Fibroblast of lung (primary cell): Measurements from ENCODE around the gene COL4A6. TPM values are rescaled to one million over a fixed set of nuclear protein-coding genes. Genes with fewer than 3 reads are reported as not detected.
"Not testable (repeated sequence)": the region's sequence is repeated elsewhere in the genome, so short reads cannot be mapped to it uniquely, and the experiment has no call there.

Experiments used
- DNase-seq, 2 donors: peaks; one replicate each; pipeline versions ENCODE4 v3.0.0 to v3.0.0-alpha.2; 2010; ENCODE audit warnings: low read depth in 2 of 2
- H2AFZ ChIP-seq: 2 replicates; pipeline ENCODE4 v1.5.1; 2012; ENCODE audit warnings: low read length, control low read depth, inconsistent platforms
- H3K27ac ChIP-seq: 2 replicates; pipeline ENCODE4 v1.5.1; 2011; ENCODE audit warnings: low read length, control low read depth; ENCODE audit not compliant: insufficient read depth
- H3K27me3 ChIP-seq: 2 replicates; pipeline ENCODE4 v1.5.1; 2011; ENCODE audit warnings: mild to moderate bottlenecking, low read length; ENCODE audit not compliant: control insufficient read depth, insufficient read depth
- H3K36me3 ChIP-seq: 2 replicates; pipeline ENCODE4 v1.5.1; 2011; ENCODE audit warnings: low read length; ENCODE audit not compliant: control insufficient read depth, insufficient read depth
- H3K4me1 ChIP-seq: 2 replicates; pipeline ENCODE4 v1.5.1; 2011; ENCODE audit warnings: low read length; ENCODE audit not compliant: control insufficient read depth, insufficient read depth; ENCODE audit errors: extremely low read depth
- H3K4me2 ChIP-seq: 2 replicates; pipeline ENCODE4 v1.5.1; 2011; ENCODE audit warnings: low read length, control low read depth; ENCODE audit not compliant: insufficient read depth; ENCODE audit errors: extremely low read depth
- H3K4me3 ChIP-seq, 4 experiments: fragments of 200-600 bp in 1 of 4; sonication (generic) in 1 of 4; replicated peaks in 1 of 4; 2 replicates each; pipeline ENCODE4 v1.5.1; 2011 to 2016; ENCODE audit warnings: low read length in 4 of 4, low read depth in 3 of 4, mild to moderate bottlenecking in 3 of 4, control low read depth in 2 of 4, inconsistent platforms in 1 of 4, mixed read lengths in 1 of 4; ENCODE audit not compliant: insufficient read depth in 1 of 4; ENCODE audit errors: control extremely low read depth in 1 of 4
- H3K79me2 ChIP-seq: 2 replicates; pipeline ENCODE4 v1.5.1; 2012; ENCODE audit warnings: mild to moderate bottlenecking, low read length, inconsistent platforms; ENCODE audit not compliant: control insufficient read depth, insufficient read depth
- H3K9ac ChIP-seq: 2 replicates; pipeline ENCODE4 v1.5.1; 2011; ENCODE audit warnings: mild to moderate bottlenecking, low read length, control low read depth; ENCODE audit not compliant: insufficient read depth
- H3K9me3 ChIP-seq: 2 replicates; pipeline ENCODE4 v1.5.1; 2012; ENCODE audit warnings: low read depth, low read length; ENCODE audit not compliant: control insufficient read depth, insufficient read depth
- H4K20me1 ChIP-seq: 2 replicates; pipeline ENCODE4 v1.5.1; 2011; ENCODE audit warnings: low read length; ENCODE audit not compliant: control insufficient read depth, insufficient read depth; ENCODE audit errors: extremely low read depth
- CTCF ChIP-seq, 2 donors: IDR thresholded peaks in 1 of 2; conservative IDR thresholded peaks in 1 of 2; 1 replicate in 1 of 2; 2 replicates in 1 of 2; pipeline ENCODE4 v1.5.1; 2011 to 2012; ENCODE audit warnings: low read length in 2 of 2, control low read depth in 1 of 2, inconsistent platforms in 1 of 2, low read depth in 1 of 2, mild to moderate bottlenecking in 1 of 2
- EZH2 ChIP-seq: IDR thresholded peaks from 2 replicates; pipeline ENCODE4 v1.5.1; 2012; ENCODE audit warnings: low read length, control low read depth, mild to moderate bottlenecking; ENCODE audit errors: missing control alignments
- polyA plus RNA-seq, 2 donors: library from polyadenylated mRNA; depleted of rRNA in 1 of 2; stranded (reverse) in 1 of 2; unstranded in 1 of 2; fragments of >200 nt; gene quantifications; 2 replicates each; pipeline ENCODE4 v1.2.1, GENCODE V29; 2011 to 2012; ENCODE audit warnings: missing spikeins in 1 of 2
- total RNA-seq: library from RNA; depleted of rRNA; stranded (reverse); fragments of >200 nt; gene quantifications from 2 replicates; pipeline ENCODE4 v1.2.1, GENCODE V29; 2014

The COL4A6 gene
- total and polyA plus RNA-seq, 2 donors (not counting 1 experiment from before 2014, with no cell fraction given) = 0.15 to 3.5 TPM

GRCh38 chrX:108384783-108385182 lies 53.4 kb downstream of the COL4A6 start:
- Histone ChIP-seq H3K9ac (no peak overlapping the region), H3K9me3 (no peaks in the 10 kb centered on the region), H3K4me2 (no peak overlapping the region), H3K4me3 (no peak overlapping the region), H3K4me1 (no peaks in the 10 kb centered on the region), H2AFZ (no peak overlapping the region), H3K79me2 (no peaks in the 10 kb centered on the region), H3K27ac (no peak overlapping the region), H4K20me1 (no peaks in the 10 kb centered on the region), H3K36me3 (no peaks in the 10 kb centered on the region), H3K27me3 (no peaks in the 10 kb centered on the region)
- no peak for TF ChIP-seq CTCF (conservative IDR thresholded peaks at IDR 0.05 in 1 of 2, IDR thresholded peaks at IDR 0.05 in 1 of 2; ENCODE audit: low read depth in 1 of 2, low read length in 2 of 2)
- no peak for TF ChIP-seq EZH2
- no peak for DNase-seq

DNA sequence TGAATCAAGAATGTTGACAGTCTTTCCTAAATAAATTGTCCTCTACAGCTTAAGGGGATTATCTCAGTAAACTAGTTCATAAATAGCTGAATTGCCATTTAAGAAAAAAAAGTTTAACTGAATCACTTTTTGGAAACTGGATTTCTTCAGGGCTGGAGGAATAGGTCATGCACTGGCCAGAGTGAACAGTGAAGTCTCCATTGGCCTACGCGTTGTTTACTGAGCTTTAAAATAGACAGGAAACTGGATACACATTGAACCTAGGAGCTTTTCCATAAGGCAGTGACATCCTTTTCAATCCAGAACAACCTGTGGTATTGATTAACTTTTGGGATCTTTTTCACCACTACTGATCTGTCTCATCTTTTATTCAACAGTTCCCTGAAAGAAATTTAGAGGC lies 58.0 kb downstream of the COL4A6 start:
- Histone ChIP-seq H3K27me3 (no peaks in the 10 kb centered on the region), H3K4me3 (no peak overlapping the region), H3K9me3 (no peaks in the 10 kb centered on the region), H4K20me1 (no peaks in the 10 kb centered on the region), H3K79me2 (no peaks in the 10 kb centered on the region), H3K36me3 (no peaks in the 10 kb centered on the region), H3K9ac (no peak overlapping the region), H3K4me2 (no peak overlapping the region), H2AFZ (no peak overlapping the region), H3K27ac (no peak overlapping the region), H3K4me1 (no peaks in the 10 kb centered on the region)
- no peak for DNase-seq
- TF ChIP-seq CTCF (conservative IDR thresholded peaks at IDR 0.05 in 1 of 2, IDR thresholded peaks at IDR 0.05 in 1 of 2; ENCODE audit: low read depth in 1 of 2, low read length in 2 of 2) = no peak
- no peak for TF ChIP-seq EZH2

- not testable (repeated sequence) for H3K9me3 ChIP-seq, H3K27ac ChIP-seq, H2AFZ ChIP-seq, H3K4me2 ChIP-seq, H4K20me1 ChIP-seq, H3K4me1 ChIP-seq, H3K4me3 ChIP-seq, H3K27me3 ChIP-seq, DNase-seq, H3K9ac ChIP-seq, H3K36me3 ChIP-seq, H3K79me2 ChIP-seq
These were observed 61.4 kb downstream of the COL4A6 start for GRCh38 chrX:108376821-108377220.

DNA sequence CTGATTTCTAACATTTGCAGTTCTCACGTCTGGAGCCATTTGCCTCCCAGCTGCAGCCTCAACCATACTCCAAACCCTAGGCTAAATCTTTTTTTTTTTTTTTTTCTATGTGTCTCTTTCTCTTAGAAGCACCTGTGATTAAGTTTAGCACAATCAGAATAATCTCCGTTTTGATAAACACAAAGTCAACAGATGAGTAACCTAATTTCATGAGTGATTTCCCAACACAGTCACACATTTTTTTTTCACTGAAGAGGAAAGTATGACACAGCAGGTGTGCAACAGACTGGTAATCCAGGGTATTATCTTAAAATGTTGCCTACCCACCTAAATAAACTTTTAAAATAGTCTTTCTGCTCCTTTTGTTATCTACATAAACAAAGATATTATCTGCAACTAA lies 62.6 kb downstream of the COL4A6 start:
- H3K36me3 ChIP-seq, H3K4me3 ChIP-seq, H2AFZ ChIP-seq, H3K9me3 ChIP-seq, H3K9ac ChIP-seq, DNase-seq, H3K27ac ChIP-seq, H3K4me2 ChIP-seq, H4K20me1 ChIP-seq, H3K4me1 ChIP-seq, H3K27me3 ChIP-seq, H3K79me2 ChIP-seq: not testable (repeated sequence)
